Breast epithelium (tissue), 3 donors: Measurements from ENCODE around the gene FOXN3.

Experiments
- POLR2A ChIP-seq: fragments of 450-650 bp; IDR thresholded peaks from one replicate; pipeline ENCODE4 v1.6.1; 2016; ENCODE audit warnings: antibody characterized with exemption, mild to moderate bottlenecking, moderate library complexity
- POLR2AphosphoS5 ChIP-seq, 3 donors: sonication (generic); formaldehyde crosslinking; IDR thresholded peaks; one replicate each; pipeline ENCODE4 v1.6.1; 2017; ENCODE audit warnings: antibody characterized with exemption in 3 of 3
- TF ChIP-seq, protein P1 (sequence below), 3 donors: fragments of 450-650 bp; IDR thresholded peaks; one replicate each; pipeline ENCODE4 v1.5.1; 2016 to 2017; ENCODE audit warnings: antibody characterized with exemption in 3 of 3, mild to moderate bottlenecking in 3 of 3, moderate library complexity in 3 of 3

DNA sequence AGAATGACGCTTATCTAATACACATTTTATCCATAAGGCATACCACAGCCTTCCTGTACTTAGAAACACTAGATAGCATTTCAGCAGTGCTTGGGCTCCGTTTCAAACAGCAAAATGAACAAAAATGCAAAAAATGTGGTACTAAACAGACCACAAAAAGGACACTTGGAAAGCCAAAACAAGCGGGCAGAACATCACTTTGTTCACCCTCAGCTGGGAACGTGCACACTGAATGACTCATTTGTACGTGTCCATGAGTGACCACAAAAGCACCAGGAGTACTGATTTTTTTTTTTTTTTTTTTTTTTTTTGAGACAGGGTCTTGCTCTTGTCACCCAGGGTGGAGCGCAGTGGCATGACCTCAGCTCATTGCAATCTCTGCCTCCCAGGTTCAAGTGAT is 8.9 kb upstream of the FOXN3 start:
- TF ChIP-seq POLR2A (no peak), POLR2AphosphoS5 (IDR thresholded peaks at IDR 0.05) (no peak)
- TF ChIP-seq, protein P1, sequence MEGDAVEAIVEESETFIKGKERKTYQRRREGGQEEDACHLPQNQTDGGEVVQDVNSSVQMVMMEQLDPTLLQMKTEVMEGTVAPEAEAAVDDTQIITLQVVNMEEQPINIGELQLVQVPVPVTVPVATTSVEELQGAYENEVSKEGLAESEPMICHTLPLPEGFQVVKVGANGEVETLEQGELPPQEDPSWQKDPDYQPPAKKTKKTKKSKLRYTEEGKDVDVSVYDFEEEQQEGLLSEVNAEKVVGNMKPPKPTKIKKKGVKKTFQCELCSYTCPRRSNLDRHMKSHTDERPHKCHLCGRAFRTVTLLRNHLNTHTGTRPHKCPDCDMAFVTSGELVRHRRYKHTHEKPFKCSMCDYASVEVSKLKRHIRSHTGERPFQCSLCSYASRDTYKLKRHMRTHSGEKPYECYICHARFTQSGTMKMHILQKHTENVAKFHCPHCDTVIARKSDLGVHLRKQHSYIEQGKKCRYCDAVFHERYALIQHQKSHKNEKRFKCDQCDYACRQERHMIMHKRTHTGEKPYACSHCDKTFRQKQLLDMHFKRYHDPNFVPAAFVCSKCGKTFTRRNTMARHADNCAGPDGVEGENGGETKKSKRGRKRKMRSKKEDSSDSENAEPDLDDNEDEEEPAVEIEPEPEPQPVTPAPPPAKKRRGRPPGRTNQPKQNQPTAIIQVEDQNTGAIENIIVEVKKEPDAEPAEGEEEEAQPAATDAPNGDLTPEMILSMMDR (IDR thresholded peaks at IDR 0.05): no peak
